CD4-positive, alpha-beta T cell treated with Interleukin-17A for 4 hours (primary cell): ENCODE measurements around the gene TCEAL8.

ENCODE experiments used
- DNase-seq: peaks from one replicate; pipeline ENCODE4 v3.0.0-alpha.2; 2020; ENCODE audit warnings: mixed read lengths

The TCEAL8 gene

GRCh38 chrX:103212749-103213457, 42.1 kb downstream of the TCEAL8 start:
- no peak for DNase-seq

GRCh38 chrX:103211012-103211715, 43.8 kb downstream of the TCEAL8 start:
- DNase-seq = peak; percentile 65

- DNase-seq = no peak
Observed at GRCh38 chrX:103210056-103210455, 44.9 kb downstream of the TCEAL8 start.
